Adrenal gland (tissue), 5 donors: Measurements from ENCODE around the gene KIF1A.

Experiments used
- POLR2A ChIP-seq, 2 donors: fragments of 450-650 bp; IDR thresholded peaks; one replicate each; pipeline ENCODE4 v1.6.1; 2017; ENCODE audit warnings: antibody characterized with exemption in 2 of 2, mild to moderate bottlenecking in 2 of 2, moderate library complexity in 1 of 2
- TF ChIP-seq, protein P1 (sequence below), 6 experiments: fragments of 450-650 bp in 4 of 6; fragments of 200-600 bp in 2 of 6; sonication (generic) in 1 of 6; IDR thresholded peaks; 1 replicate in 5 of 6; 2 replicates in 1 of 6; pipeline versions ENCODE4 v1.5.1 to v1.8.0; 2016 to 2021; ENCODE audit warnings: antibody characterized with exemption in 6 of 6, mild to moderate bottlenecking in 2 of 6, moderate library complexity in 1 of 6
- donor health status: DM: no; HTN: no; CAD: no.

DNA sequence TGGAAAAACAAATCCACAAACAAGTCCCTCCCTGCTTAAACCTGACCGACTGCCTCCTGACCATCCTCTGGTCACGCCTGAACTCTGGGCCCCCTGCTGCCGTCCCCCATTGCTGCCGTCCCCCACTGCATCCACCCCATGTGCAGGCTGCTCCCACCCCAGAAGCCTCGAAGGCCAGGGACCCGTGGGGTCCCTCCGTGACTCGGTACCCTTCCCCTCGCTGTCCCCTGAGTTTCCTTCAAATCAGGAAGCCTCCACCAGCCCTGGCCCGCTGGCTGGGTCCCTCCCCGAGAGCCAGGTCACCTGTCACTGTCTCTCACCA lies 30.7 kb upstream of the KIF1A start:
- TF ChIP-seq, protein P1, sequence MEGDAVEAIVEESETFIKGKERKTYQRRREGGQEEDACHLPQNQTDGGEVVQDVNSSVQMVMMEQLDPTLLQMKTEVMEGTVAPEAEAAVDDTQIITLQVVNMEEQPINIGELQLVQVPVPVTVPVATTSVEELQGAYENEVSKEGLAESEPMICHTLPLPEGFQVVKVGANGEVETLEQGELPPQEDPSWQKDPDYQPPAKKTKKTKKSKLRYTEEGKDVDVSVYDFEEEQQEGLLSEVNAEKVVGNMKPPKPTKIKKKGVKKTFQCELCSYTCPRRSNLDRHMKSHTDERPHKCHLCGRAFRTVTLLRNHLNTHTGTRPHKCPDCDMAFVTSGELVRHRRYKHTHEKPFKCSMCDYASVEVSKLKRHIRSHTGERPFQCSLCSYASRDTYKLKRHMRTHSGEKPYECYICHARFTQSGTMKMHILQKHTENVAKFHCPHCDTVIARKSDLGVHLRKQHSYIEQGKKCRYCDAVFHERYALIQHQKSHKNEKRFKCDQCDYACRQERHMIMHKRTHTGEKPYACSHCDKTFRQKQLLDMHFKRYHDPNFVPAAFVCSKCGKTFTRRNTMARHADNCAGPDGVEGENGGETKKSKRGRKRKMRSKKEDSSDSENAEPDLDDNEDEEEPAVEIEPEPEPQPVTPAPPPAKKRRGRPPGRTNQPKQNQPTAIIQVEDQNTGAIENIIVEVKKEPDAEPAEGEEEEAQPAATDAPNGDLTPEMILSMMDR (IDR thresholded peaks at IDR 0.05): no peak
- no peak for TF ChIP-seq POLR2A (IDR thresholded peaks at IDR 0.05)
